Activated CD8-positive, alpha-beta T cell treated with anti-CD3 and anti-CD28 coated beads for 36 hours (primary cell): Measurements from ENCODE around the gene CDH23. TPM values are rescaled to one million over a fixed set of nuclear protein-coding genes. Genes with fewer than 3 reads are reported as not detected.

Experiments used
- ATAC-seq: fragments of 200-7000 bp; cut with Tn5 transposase; one replicate; pipeline ENCODE4 v1.10.0; 2021; ENCODE audit warnings: mild to moderate bottlenecking, moderate library complexity
- CTCF ChIA-PET: fragments of 350-600 bp; sonication (Branson Sonifier 250); formaldehyde crosslinking; loops from one replicate; lab custom pipeline; 2021; ENCODE audit warnings: antibody characterized with exemption; lab: Charles Lee
- POLR2A ChIA-PET: fragments of 350-600 bp; sonication (Branson Sonifier 250); formaldehyde crosslinking; loops from one replicate; lab custom pipeline; 2021; ENCODE audit warnings: antibody characterized with exemption; lab: Charles Lee
- DNase-seq: peaks from one replicate; pipeline ENCODE4 v3.0.0-alpha.2; 2020
- H3K27ac Mint-ChIP-seq: one replicate; pipeline ENCODE4 v1.8.0; 2021; ENCODE audit warnings: mild to moderate bottlenecking, mixed read lengths
- H3K27me3 Mint-ChIP-seq: one replicate; pipeline ENCODE4 v1.8.0; 2021; ENCODE audit warnings: mixed read lengths
- H3K36me3 Mint-ChIP-seq: one replicate; pipeline ENCODE4 v1.8.0; 2021; ENCODE audit warnings: low read depth, mixed read lengths
- H3K4me1 Mint-ChIP-seq: one replicate; pipeline ENCODE4 v1.8.0; 2021; ENCODE audit warnings: low read depth, mixed read lengths
- H3K4me3 Mint-ChIP-seq: one replicate; pipeline ENCODE4 v1.8.0; 2021; ENCODE audit warnings: mild to moderate bottlenecking, moderate library complexity, mixed read lengths
- H3K9me3 Mint-ChIP-seq: one replicate; pipeline ENCODE4 v1.8.0; 2021; ENCODE audit warnings: mixed read lengths
- intact Hi-C: fragments of 100-400 bp; cut with micrococcal nuclease; formaldehyde crosslinking; loops from one replicate; pipeline ENCODE4 v1.10.0; 2022
- total RNA-seq, 2 experiments: library from RNA; stranded (reverse); gene quantifications; one replicate each; pipeline ENCODE4 v1.2.3, GENCODE V29; 2021
- TF ChIP-seq, protein P1 (sequence below): fragments of 200-600 bp; IDR thresholded peaks from one replicate; pipeline ENCODE4 v1.8.0; 2022; ENCODE audit warnings: antibody characterized with exemption, mild to moderate bottlenecking

Gene CDH23
- total RNA-seq, 2 experiments from 2014 or later, result 2.4 to 2.7 TPM

DNA sequence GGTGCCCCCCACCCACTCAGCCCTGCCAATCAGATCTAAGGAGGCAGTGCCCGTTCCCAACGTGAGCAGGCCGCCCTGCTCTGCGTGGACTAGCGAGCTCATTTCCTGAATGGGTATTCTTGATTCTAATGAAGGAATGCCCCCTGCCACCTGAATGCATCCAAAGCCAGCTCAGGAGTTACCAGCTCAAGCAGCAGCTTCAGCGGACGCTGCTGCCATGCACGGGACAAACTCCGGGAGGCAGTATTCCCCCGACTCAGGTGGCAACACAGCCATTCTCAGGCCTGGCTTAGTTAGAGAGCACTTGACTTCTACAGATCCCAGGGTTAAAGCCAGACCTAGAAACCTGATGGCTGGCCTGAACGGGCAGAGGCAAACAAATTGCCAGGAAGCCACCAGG, 428.5 kb downstream of the CDH23 start:
- intact Hi-C loops, result no loop called here
- Mint-ChIP-seq H3K9me3 (no peaks in the 10 kb centered on the region), H3K27ac (no peak overlapping the region), H3K4me1 (peaks cover 15% of the 10 kb centered on the region), H3K27me3 (no peaks in the 10 kb centered on the region), H3K36me3 (peaks cover 31% of the 10 kb centered on the region), H3K4me3 (no peak overlapping the region)
- ChIA-PET POLR2A (interaction anchor here (1.3 kb wide), 1 partner anchor 36 kb away, joined by 3 read pairs; no protein-coding TSS in a partner anchor), CTCF (interaction anchor here (2.4 to 2.8 kb wide), 2 partner anchors 13 to 71 kb away, joined by 8 to 17 read pairs; no protein-coding TSS in a partner anchor)
- TF ChIP-seq, protein P1, sequence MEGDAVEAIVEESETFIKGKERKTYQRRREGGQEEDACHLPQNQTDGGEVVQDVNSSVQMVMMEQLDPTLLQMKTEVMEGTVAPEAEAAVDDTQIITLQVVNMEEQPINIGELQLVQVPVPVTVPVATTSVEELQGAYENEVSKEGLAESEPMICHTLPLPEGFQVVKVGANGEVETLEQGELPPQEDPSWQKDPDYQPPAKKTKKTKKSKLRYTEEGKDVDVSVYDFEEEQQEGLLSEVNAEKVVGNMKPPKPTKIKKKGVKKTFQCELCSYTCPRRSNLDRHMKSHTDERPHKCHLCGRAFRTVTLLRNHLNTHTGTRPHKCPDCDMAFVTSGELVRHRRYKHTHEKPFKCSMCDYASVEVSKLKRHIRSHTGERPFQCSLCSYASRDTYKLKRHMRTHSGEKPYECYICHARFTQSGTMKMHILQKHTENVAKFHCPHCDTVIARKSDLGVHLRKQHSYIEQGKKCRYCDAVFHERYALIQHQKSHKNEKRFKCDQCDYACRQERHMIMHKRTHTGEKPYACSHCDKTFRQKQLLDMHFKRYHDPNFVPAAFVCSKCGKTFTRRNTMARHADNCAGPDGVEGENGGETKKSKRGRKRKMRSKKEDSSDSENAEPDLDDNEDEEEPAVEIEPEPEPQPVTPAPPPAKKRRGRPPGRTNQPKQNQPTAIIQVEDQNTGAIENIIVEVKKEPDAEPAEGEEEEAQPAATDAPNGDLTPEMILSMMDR, result no peak
- ATAC-seq (no peak), DNase-seq (no peak)

DNA sequence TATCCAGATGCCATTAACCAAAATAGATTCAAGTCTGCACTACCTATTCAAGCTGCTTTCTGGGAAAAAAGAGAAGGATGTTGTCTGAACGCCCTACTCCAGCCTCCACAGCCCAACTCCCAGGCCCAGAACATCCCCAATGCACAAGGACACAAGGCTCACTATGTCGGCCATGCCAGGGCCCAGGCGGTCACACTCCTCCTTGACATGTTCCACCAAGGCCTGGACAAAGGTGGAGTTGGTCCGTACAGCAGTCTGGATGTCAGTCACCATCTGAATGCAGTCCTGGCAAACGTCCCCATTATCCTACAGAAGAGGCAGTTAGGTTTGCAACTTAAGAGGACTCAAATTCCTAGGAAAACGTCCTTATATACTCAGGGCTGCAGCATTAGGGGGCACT, 431.1 kb downstream of the CDH23 start:
- ChIA-PET POLR2A (no interaction called here), CTCF (no interaction called here)
- H3K36me3 Mint-ChIP-seq, result peaks cover 34% of the 10 kb centered on the region
- no peak overlapping the region for H3K27ac Mint-ChIP-seq
- no peak overlapping the region for H3K4me3 Mint-ChIP-seq
- ATAC-seq (no peak), DNase-seq (no peak)
- intact Hi-C loops, result no loop called here
- H3K27me3 Mint-ChIP-seq, result no peaks in the 10 kb centered on the region
- H3K9me3 Mint-ChIP-seq, result no peaks in the 10 kb centered on the region
- TF ChIP-seq, protein P1, result no peak
- H3K4me1 Mint-ChIP-seq, result no peaks in the 10 kb centered on the region

DNA sequence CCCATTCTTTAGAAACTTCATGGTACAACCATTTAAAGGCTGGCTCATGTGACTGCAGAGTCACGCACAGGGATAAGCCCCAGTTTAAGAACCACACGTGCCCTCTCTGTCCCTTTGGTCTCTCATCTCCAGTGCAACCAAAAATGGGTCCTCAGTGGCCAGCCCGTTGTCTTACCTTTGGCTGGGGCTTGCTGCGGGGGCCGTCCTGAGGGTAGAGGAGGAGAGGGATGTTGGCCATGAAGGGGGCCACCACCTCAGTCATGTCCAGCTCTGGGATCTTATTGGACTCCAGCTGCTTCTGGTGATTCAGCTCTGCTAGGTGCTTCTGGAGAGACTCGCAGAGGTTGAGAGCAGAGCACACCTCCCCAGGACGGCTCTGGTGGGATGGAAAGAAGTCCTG, 432.0 kb downstream of the CDH23 start:
- H3K4me3 Mint-ChIP-seq, result no peak overlapping the region
- ATAC-seq (no peak), DNase-seq (no peak)
- no peaks in the 10 kb centered on the region for H3K9me3 Mint-ChIP-seq
- ChIA-PET POLR2A (interaction anchor here (1.1 kb wide), 1 partner anchor 510 kb away, joined by 3 read pairs; the partner anchor contains the start of gene SLC29A3), CTCF (interaction anchor here (1.8 kb wide), 1 partner anchor 68 kb away, joined by 10 read pairs; no protein-coding TSS in a partner anchor)
- TF ChIP-seq, protein P1, result no peak
- no peaks in the 10 kb centered on the region for H3K27me3 Mint-ChIP-seq
- intact Hi-C loops, result no loop called here
- peaks cover 30% of the 10 kb centered on the region for H3K36me3 Mint-ChIP-seq
- H3K4me1 Mint-ChIP-seq, result peaks cover 8% of the 10 kb centered on the region
- no peak overlapping the region for H3K27ac Mint-ChIP-seq

DNA sequence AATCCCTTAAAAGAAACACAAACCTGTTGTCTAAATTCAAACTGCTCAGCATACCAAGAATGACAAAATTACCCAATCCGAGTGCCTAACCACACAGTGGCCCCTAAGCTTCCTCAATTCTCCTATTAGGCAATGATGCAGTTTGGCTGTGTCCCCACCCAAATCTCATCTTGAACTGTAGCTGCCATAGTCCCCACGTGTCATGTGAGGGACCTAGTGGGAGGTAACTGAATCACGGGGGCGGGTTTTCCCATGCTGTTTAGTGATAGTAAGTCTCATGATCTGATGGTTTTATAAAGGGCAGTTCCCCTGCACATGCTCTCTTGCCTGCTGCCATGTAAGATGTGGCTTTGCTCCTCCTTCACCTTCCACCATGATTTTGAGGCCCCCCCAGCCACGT, 432.5 kb downstream of the CDH23 start:
- ATAC-seq, result no peak
- CTCF ChIA-PET, result interaction anchor here (1.8 kb wide), 1 partner anchor 67 kb away, joined by 10 read pairs; no protein-coding TSS in a partner anchor
- TF ChIP-seq, protein P1, result no peak
- peak; percentile 30 for DNase-seq
- H3K4me1 Mint-ChIP-seq, result peaks cover 8% of the 10 kb centered on the region
- no peaks in the 10 kb centered on the region for H3K27me3 Mint-ChIP-seq
- no peak overlapping the region for H3K4me3 Mint-ChIP-seq
- POLR2A ChIA-PET, result interaction anchor here (1.1 kb wide), 1 partner anchor 510 kb away, joined by 3 read pairs; the partner anchor contains the start of gene SLC29A3
- intact Hi-C loops, result no loop called here
- H3K36me3 Mint-ChIP-seq, result peaks cover 30% of the 10 kb centered on the region
- H3K27ac Mint-ChIP-seq, result no peak overlapping the region
- H3K9me3 Mint-ChIP-seq, result no peaks in the 10 kb centered on the region

DNA sequence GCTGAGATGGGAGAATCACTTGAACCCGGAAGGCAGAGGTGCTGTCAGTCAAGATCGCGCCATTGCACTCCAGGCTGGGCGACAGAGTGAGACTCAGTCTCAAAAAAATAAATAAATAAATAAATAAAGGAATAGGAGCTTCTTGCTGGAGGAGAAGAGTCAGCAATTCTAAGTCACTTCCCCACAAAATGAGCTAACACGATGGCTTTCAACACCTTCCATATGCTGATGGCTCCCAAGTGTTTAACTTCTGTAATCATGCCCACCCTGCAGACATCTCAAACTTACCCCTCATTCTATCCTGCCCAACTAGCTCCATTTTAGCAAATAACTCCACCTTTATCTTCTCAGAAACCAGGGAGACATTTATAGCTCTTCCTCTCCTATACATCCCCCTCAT, 433.2 kb downstream of the CDH23 start:
- intact Hi-C loops, result loop anchor here (10.0 kb wide), 1 partner anchor 65 kb away; no protein-coding TSS in a partner anchor
- Mint-ChIP-seq H3K4me3 (no peak overlapping the region), H3K4me1 (peaks cover 10% of the 10 kb centered on the region), H3K9me3 (no peaks in the 10 kb centered on the region), H3K27me3 (no peaks in the 10 kb centered on the region), H3K36me3 (peaks cover 30% of the 10 kb centered on the region), H3K27ac (no peak overlapping the region)
- CTCF ChIA-PET, result interaction anchor here (1.1 to 1.8 kb wide), 2 partner anchors 9 to 66 kb away, joined by 3 to 10 read pairs; no protein-coding TSS in a partner anchor
- ATAC-seq (no peak), DNase-seq (no peak)
- POLR2A ChIA-PET, result interaction anchor here (0.5 to 1.1 kb wide), 2 partner anchors 392 to 511 kb away, joined by 3 to 4 read pairs; partner anchors contain the start of gene SLC29A3
- TF ChIP-seq, protein P1, result no peak
